Keratinocyte (primary cell): Measurements from ENCODE around the gene PIP4P1. TPM values are rescaled to one million over a fixed set of nuclear protein-coding genes. Genes with fewer than 3 reads are reported as not detected.

Source experiments
- DNase-seq: peaks from one replicate; pipeline ENCODE4 v3.0.0-alpha.2; 2011; ENCODE audit warnings: low read depth, missing footprints, low spot score
- FAIRE-seq: peaks from 2 replicates; lab custom pipeline; 2011; peaks lifted over from hg19 to GRCh38; lab: Jason Lieb, UNC
- H2AFZ ChIP-seq: 2 replicates; pipeline ENCODE4 v1.6.0; 2012; ENCODE audit warnings: low read length, control low read depth, inconsistent platforms; ENCODE audit not compliant: control insufficient read depth
- H3K27ac ChIP-seq: 2 replicates; pipeline ENCODE4 v1.5.1; 2011; ENCODE audit warnings: low read length; ENCODE audit not compliant: control insufficient read depth, insufficient read depth
- H3K27me3 ChIP-seq: 3 replicates; pipeline ENCODE4 v1.6.0; 2011; ENCODE audit warnings: low read length; ENCODE audit not compliant: control insufficient read depth, insufficient read depth; ENCODE audit errors: extremely low read depth
- H3K36me3 ChIP-seq, 2 experiments: 2 replicates in 1 of 2; 3 replicates in 1 of 2; pipeline ENCODE4 v1.5.1; 2011; ENCODE audit warnings: low read length in 2 of 2, mild to moderate bottlenecking in 1 of 2; ENCODE audit not compliant: control insufficient read depth in 2 of 2, insufficient read depth in 2 of 2; ENCODE audit errors: extremely low read depth in 1 of 2
- H3K4me1 ChIP-seq: 3 replicates; pipeline ENCODE4 v1.5.1; 2011; ENCODE audit warnings: low read length; ENCODE audit not compliant: control insufficient read depth, insufficient read depth; ENCODE audit errors: extremely low read depth
- H3K4me2 ChIP-seq: 3 replicates; pipeline ENCODE4 v1.6.0; 2011; ENCODE audit warnings: low read depth, low read length; ENCODE audit not compliant: control insufficient read depth, insufficient read depth; ENCODE audit errors: extremely low read depth
- H3K4me3 ChIP-seq, 3 experiments: fragments of 200-600 bp in 1 of 3; sonication (generic) in 1 of 3; 2 replicates in 2 of 3; 3 replicates in 1 of 3; pipeline ENCODE4 v1.5.1; 2011 to 2016; ENCODE audit warnings: low read length in 3 of 3, mild to moderate bottlenecking in 3 of 3, control low read depth in 2 of 3, inconsistent platforms in 1 of 3, low read depth in 1 of 3, mixed read lengths in 1 of 3, mixed run types in 1 of 3, moderate library complexity in 1 of 3; ENCODE audit not compliant: control insufficient read depth in 2 of 3, insufficient read depth in 2 of 3; ENCODE audit errors: extremely low read depth in 1 of 3
- H3K79me2 ChIP-seq: 2 replicates; pipeline ENCODE4 v1.6.0; 2012; ENCODE audit warnings: low read length; ENCODE audit not compliant: control insufficient read depth, insufficient read depth
- H3K9ac ChIP-seq: 3 replicates; pipeline ENCODE4 v1.6.0; 2011; ENCODE audit warnings: low read length; ENCODE audit not compliant: control insufficient read depth, insufficient read depth; ENCODE audit errors: extremely low read depth
- H3K9me1 ChIP-seq: 3 replicates; pipeline ENCODE4 v1.6.0; 2011; ENCODE audit warnings: low read length; ENCODE audit not compliant: control insufficient read depth, insufficient read depth; ENCODE audit errors: extremely low read depth
- H3K9me3 ChIP-seq: 2 replicates; pipeline ENCODE4 v1.5.1; 2012; ENCODE audit warnings: low read depth, low read length; ENCODE audit not compliant: control insufficient read depth
- H4K20me1 ChIP-seq: 3 replicates; pipeline ENCODE4 v1.6.0; 2011; ENCODE audit warnings: low read length; ENCODE audit not compliant: control insufficient read depth, insufficient read depth; ENCODE audit errors: extremely low read depth
- EZH2 ChIP-seq: IDR thresholded peaks from one replicate; pipeline ENCODE4 v1.6.1; 2012; ENCODE audit warnings: inconsistent platforms, mild to moderate bottlenecking, low read length, moderate library complexity
- dilution Hi-C: fragments of 300-500 bp; cut with MboI; formaldehyde crosslinking; loops from one replicate; pipeline ENCODE4 v1.7.0; 2020; ENCODE audit warnings: low sequenced_read_pairs; ENCODE audit not compliant: extremely low pct_ligation_motif_present
- polyA plus RNA-seq, 5 experiments: library from polyadenylated mRNA; depleted of rRNA in 3 of 5; stranded (reverse) in 3 of 5; stranded (forward) in 1 of 5; unstranded in 1 of 5; fragments of >200 nt; gene quantifications; 1 replicate in 1 of 5; 2 replicates in 3 of 5; 3 replicates in 1 of 5; pipeline versions ENCODE4 v1.2.1 to v1.2.3, GENCODE V29; 2011 to 2012; ENCODE audit warnings: missing spikeins in 2 of 5, low read depth in 1 of 5, low replicate concordance in 1 of 5
- TF ChIP-seq, protein P1 (sequence below), 3 experiments: IDR thresholded peaks in 1 of 3; conservative IDR thresholded peaks in 1 of 3; optimal IDR thresholded peaks in 1 of 3; 2 replicates in 2 of 3; 3 replicates in 1 of 3; pipeline versions ENCODE3 to v1.5.1; 2011; ENCODE audit warnings: low read length in 3 of 3, mild to moderate bottlenecking in 3 of 3, moderate library complexity in 2 of 3, control low read depth in 1 of 3, inconsistent platforms in 1 of 3; ENCODE audit not compliant: insufficient read depth in 2 of 3; ENCODE audit errors: extremely low read depth in 1 of 3

Gene PIP4P1
- polyA plus RNA-seq, 1 donor (not counting 4 experiments of a cell fraction or from before 2014, with no cell fraction given) = 35.6 TPM

GRCh38 chr14:20415782-20416206, 45.4 kb downstream of the PIP4P1 start:
- Histone ChIP-seq H2AFZ (peak overlapping the region; percentile 65), H4K20me1 (no peaks in the 10 kb centered on the region), H3K27ac (no peak overlapping the region), H3K9me1 (no peaks in the 10 kb centered on the region), H3K4me3 (no peak overlapping the region), H3K9ac (no peak overlapping the region), H3K4me1 (peaks cover 6% of the 10 kb centered on the region), H3K79me2 (peaks cover 15% of the 10 kb centered on the region), H3K9me3 (no peaks in the 10 kb centered on the region), H3K27me3 (no peaks in the 10 kb centered on the region), H3K4me2 (no peak overlapping the region), H3K36me3 (no peaks in the 10 kb centered on the region)
- dilution Hi-C loops = no loop called here
- DNase-seq (no peak), FAIRE-seq (no peak)
- TF ChIP-seq, protein P1, sequence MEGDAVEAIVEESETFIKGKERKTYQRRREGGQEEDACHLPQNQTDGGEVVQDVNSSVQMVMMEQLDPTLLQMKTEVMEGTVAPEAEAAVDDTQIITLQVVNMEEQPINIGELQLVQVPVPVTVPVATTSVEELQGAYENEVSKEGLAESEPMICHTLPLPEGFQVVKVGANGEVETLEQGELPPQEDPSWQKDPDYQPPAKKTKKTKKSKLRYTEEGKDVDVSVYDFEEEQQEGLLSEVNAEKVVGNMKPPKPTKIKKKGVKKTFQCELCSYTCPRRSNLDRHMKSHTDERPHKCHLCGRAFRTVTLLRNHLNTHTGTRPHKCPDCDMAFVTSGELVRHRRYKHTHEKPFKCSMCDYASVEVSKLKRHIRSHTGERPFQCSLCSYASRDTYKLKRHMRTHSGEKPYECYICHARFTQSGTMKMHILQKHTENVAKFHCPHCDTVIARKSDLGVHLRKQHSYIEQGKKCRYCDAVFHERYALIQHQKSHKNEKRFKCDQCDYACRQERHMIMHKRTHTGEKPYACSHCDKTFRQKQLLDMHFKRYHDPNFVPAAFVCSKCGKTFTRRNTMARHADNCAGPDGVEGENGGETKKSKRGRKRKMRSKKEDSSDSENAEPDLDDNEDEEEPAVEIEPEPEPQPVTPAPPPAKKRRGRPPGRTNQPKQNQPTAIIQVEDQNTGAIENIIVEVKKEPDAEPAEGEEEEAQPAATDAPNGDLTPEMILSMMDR (optimal IDR thresholded peaks at IDR 0.05 in 1 of 3, IDR thresholded peaks at IDR 0.05 in 1 of 3, conservative IDR thresholded peaks at IDR 0.05 in 1 of 3; ENCODE audit: extremely low read depth in 1 of 3, insufficient read depth in 2 of 3, low read length in 3 of 3) = peak; percentile 30 to 64 (median 43)
- TF ChIP-seq EZH2 = no peak

DNA sequence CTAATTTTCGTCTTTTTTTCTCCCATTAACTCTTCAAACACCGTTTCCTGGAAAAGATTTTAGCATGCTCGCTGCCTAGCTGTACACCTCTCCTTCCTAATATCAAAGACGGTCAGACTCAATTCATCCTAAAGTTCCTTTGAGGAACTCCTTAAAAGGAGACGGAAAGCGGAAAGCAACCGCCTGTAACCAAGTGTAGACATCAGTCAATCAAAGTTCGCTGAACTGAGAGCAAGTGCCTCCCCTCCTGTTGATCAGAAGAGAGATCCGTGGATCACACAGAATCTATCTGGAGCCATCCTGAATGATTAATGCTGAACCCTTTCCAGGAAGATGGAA, 47.5 kb downstream of the PIP4P1 start:
- DNase-seq (no peak), FAIRE-seq (no peak)
- no peaks in the 10 kb centered on the region for H3K36me3 ChIP-seq
- no peaks in the 10 kb centered on the region for H3K27me3 ChIP-seq
- TF ChIP-seq, protein P1 (optimal IDR thresholded peaks at IDR 0.05 in 1 of 3, IDR thresholded peaks at IDR 0.05 in 1 of 3, conservative IDR thresholded peaks at IDR 0.05 in 1 of 3; ENCODE audit: extremely low read depth in 1 of 3, insufficient read depth in 2 of 3, low read length in 3 of 3) = no peak
- TF ChIP-seq EZH2 = no peak
- peak overlapping the region; percentile 83 for H3K27ac ChIP-seq
- H3K9ac ChIP-seq = peak overlapping the region; percentile 90
- no peaks in the 10 kb centered on the region for H3K9me3 ChIP-seq
- H4K20me1 ChIP-seq = no peaks in the 10 kb centered on the region
- H3K79me2 ChIP-seq = peaks cover 17% of the 10 kb centered on the region
- H2AFZ ChIP-seq = peak overlapping the region; percentile 97
- peaks cover 6% of the 10 kb centered on the region for H3K4me1 ChIP-seq
- dilution Hi-C loops = no loop called here
- no peaks in the 10 kb centered on the region for H3K9me1 ChIP-seq
- peak overlapping the region; percentile 72 to 93 (median 82) for H3K4me3 ChIP-seq
- H3K4me2 ChIP-seq = peak overlapping the region; percentile 77
